Osteoblast (primary cell): ENCODE measurements around the gene INTS4. TPM values are rescaled to one million over a fixed set of nuclear protein-coding genes. Genes with fewer than 3 reads are reported as not detected.
"Not testable (repeated sequence)": the region's sequence is repeated elsewhere in the genome, so short reads cannot be mapped to it uniquely, and the experiment has no call there.

Experiments
- DNase-seq: peaks from one replicate; pipeline ENCODE4 v3.0.0; 2011; ENCODE audit warnings: low spot score, mixed read lengths; ENCODE audit not compliant: insufficient read length; ENCODE audit errors: missing footprints
- H2AFZ ChIP-seq: 2 replicates; pipeline ENCODE4 v1.6.0; 2011; ENCODE audit warnings: mild to moderate bottlenecking, low read length
- H3K27ac ChIP-seq: 2 replicates; pipeline ENCODE4 v1.5.1; 2011; ENCODE audit warnings: mild to moderate bottlenecking, low read depth, low read length, moderate library complexity
- H3K27me3 ChIP-seq: 2 replicates; pipeline ENCODE4 v1.6.0; 2012; ENCODE audit warnings: mild to moderate bottlenecking, control low read depth, inconsistent platforms, low read length, moderate library complexity; ENCODE audit not compliant: insufficient read depth
- H3K36me3 ChIP-seq: 2 replicates; pipeline ENCODE4 v1.5.1; 2011; ENCODE audit warnings: mild to moderate bottlenecking, low read length, control low read depth, moderate library complexity; ENCODE audit not compliant: insufficient read depth
- H3K4me1 ChIP-seq: 2 replicates; pipeline ENCODE4 v1.5.1; 2011; ENCODE audit warnings: mild to moderate bottlenecking, low read length, control low read depth, moderate library complexity; ENCODE audit not compliant: insufficient read depth
- H3K4me2 ChIP-seq: 2 replicates; pipeline ENCODE4 v1.6.0; 2011; ENCODE audit warnings: mild to moderate bottlenecking, low read length; ENCODE audit not compliant: insufficient read depth
- H3K4me3 ChIP-seq: fragments of 200-600 bp; sonication (generic); 3 replicates; pipeline ENCODE4 v1.5.1; 2012; ENCODE audit warnings: mild to moderate bottlenecking, low read length, inconsistent platforms; ENCODE audit not compliant: insufficient read depth
- H3K79me2 ChIP-seq: 2 replicates; pipeline ENCODE4 v1.6.0; 2012; ENCODE audit warnings: mild to moderate bottlenecking, low read length, control low read depth, inconsistent platforms; ENCODE audit not compliant: insufficient read depth
- H3K9me3 ChIP-seq: 2 replicates; pipeline ENCODE4 v1.5.1; 2011; ENCODE audit warnings: low read depth, low read length, control low read depth
- H4K20me1 ChIP-seq: 2 replicates; pipeline ENCODE4 v1.6.0; 2012; ENCODE audit warnings: mild to moderate bottlenecking, low read length, control low read depth; ENCODE audit not compliant: insufficient read depth
- CTCF ChIP-seq: IDR thresholded peaks from 2 replicates; pipeline ENCODE4 v1.5.1; 2011; ENCODE audit warnings: mild to moderate bottlenecking, low read depth, low read length, moderate library complexity; ENCODE audit errors: extremely low read depth
- total RNA-seq: library from RNA; depleted of rRNA; stranded (reverse); fragments of >200 nt; gene quantifications from 2 replicates; pipeline ENCODE4 v1.2.3, GENCODE V29; 2012

The INTS4 gene
- 35.8 and 43.6 TPM in 2 replicates for total RNA-seq

GRCh38 chr11:77994434-77995362, at the start of gene INTS4:
TSS of gene INTS4 (minus strand) at chr11:77994668. CDS start at chr11:77994643, 25 bp downstream.
- no peaks in the 10 kb centered on the region for H3K27me3 ChIP-seq
- H4K20me1 ChIP-seq = no peaks in the 10 kb centered on the region
- peaks cover 12% of the 10 kb centered on the region for H3K36me3 ChIP-seq
- DNase-seq = peak; percentile 95
- H3K79me2 ChIP-seq = peaks cover 27% of the 10 kb centered on the region
- no peak for TF ChIP-seq CTCF
- peak within 1 kb of the TSS; percentile 96 for H2AFZ ChIP-seq
- H3K4me2 ChIP-seq = peak within 1 kb of the TSS; percentile 92
- H3K4me1 ChIP-seq = peaks cover 14% of the 10 kb centered on the region
- H3K9me3 ChIP-seq = no peaks in the 10 kb centered on the region
- peak within 1 kb of the TSS; percentile 67 for H3K27ac ChIP-seq
- peak within 1 kb of the TSS; percentile 88 for H3K4me3 ChIP-seq

- Histone ChIP-seq H4K20me1 (no peaks in the 10 kb centered on the region), H3K4me3 (no peak overlapping the region), H3K27me3 (no peaks in the 10 kb centered on the region), H3K27ac (no peak overlapping the region), H3K4me1 (peaks cover 28% of the 10 kb centered on the region), H2AFZ (no peak overlapping the region), H3K4me2 (no peak overlapping the region), H3K9me3 (no peaks in the 10 kb centered on the region), H3K36me3 (no peaks in the 10 kb centered on the region), H3K79me2 (no peaks in the 10 kb centered on the region)
- no peak for DNase-seq
- no peak for TF ChIP-seq CTCF
These were observed 47.5 kb upstream of the INTS4 start for GRCh38 chr11:78041843-78042440.

- not testable (repeated sequence) for H3K27me3 ChIP-seq, H3K4me2 ChIP-seq, H4K20me1 ChIP-seq, H3K9me3 ChIP-seq, H3K79me2 ChIP-seq, H3K36me3 ChIP-seq, H3K4me3 ChIP-seq, H2AFZ ChIP-seq, H3K27ac ChIP-seq, DNase-seq
- H3K4me1 ChIP-seq = peaks cover 26% of the 10 kb centered on the region
These were observed 46.9 kb upstream of the INTS4 start for GRCh38 chr11:78041380-78041719.

GRCh38 chr11:78040691-78041379, 46.4 kb upstream of the INTS4 start:
- Histone ChIP-seq H3K4me1 (peaks cover 23% of the 10 kb centered on the region), H3K9me3 (no peaks in the 10 kb centered on the region), H3K36me3 (no peaks in the 10 kb centered on the region), H3K27me3 (no peaks in the 10 kb centered on the region), H2AFZ (peak overlapping the region; percentile 71), H3K27ac (peak overlapping the region; percentile 94), H3K4me2 (peak overlapping the region; percentile 82), H3K4me3 (peak overlapping the region; percentile 15), H4K20me1 (no peaks in the 10 kb centered on the region), H3K79me2 (no peaks in the 10 kb centered on the region)
- no peak for TF ChIP-seq CTCF
- DNase-seq = no peak
